HG02973 (cell line): ENCODE measurements around the gene NTF4.
"Not testable (repeated sequence)": the region's sequence is repeated elsewhere in the genome, so short reads cannot be mapped to it uniquely, and the experiment has no call there.

Experiments used
- ATAC-seq: cut with Tn5 transposase; IDR thresholded peaks from one replicate; pipeline ENCODE4 v1.9.1; 2021; ENCODE audit warnings: moderate library complexity; ENCODE audit not compliant: unreplicated experiment

Gene NTF4

GRCh38 chr19:49091391-49092038, 26.9 kb upstream of the NTF4 start:
- no peak for ATAC-seq

- ATAC-seq: no peak
Observed at GRCh38 chr19:49086296-49086695, 21.7 kb upstream of the NTF4 start.

GRCh38 chr19:49085868-49086232, 21.2 kb upstream of the NTF4 start:
- ATAC-seq: no peak

- ATAC-seq: peak; percentile 72
Observed at GRCh38 chr19:49085020-49085867, 20.6 kb upstream of the NTF4 start, which contains the start of gene SNRNP70. SNRNP70 (plus strand) TSS chr19:49085451; CDS start chr19:49086415, 964 bp downstream.

GRCh38 chr19:49084206-49085019, 19.8 kb upstream of the NTF4 start:
- ATAC-seq: no peak

DNA sequence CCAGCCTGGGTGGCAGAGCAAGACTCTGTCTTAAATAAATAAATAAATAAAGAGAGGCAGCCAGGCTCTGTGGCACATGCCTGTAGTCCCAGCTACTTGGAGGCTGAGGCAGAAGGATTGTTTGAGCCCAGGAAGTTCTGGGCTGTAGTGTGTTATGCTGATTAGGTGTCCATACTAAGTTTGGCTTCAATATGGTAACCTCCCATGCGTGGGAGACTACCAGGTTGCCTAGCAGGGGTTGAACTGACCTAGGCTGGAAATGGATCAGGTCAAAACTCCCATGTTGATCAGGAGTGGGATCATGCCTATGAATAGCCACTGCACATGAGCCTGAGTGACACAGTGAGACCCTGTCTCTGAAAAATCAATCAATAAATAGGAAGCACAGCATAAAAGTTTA, 16.7 kb upstream of the NTF4 start:
- no peak for ATAC-seq

GRCh38 chr19:49080392-49080791, 15.8 kb upstream of the NTF4 start:
- no peak for ATAC-seq

- not testable (repeated sequence) for ATAC-seq
Observed at GRCh38 chr19:49074869-49075268, 10.3 kb upstream of the NTF4 start.

- no peak for ATAC-seq
Observed at GRCh38 chr19:49073514-49074378, 9.1 kb upstream of the NTF4 start.

DNA sequence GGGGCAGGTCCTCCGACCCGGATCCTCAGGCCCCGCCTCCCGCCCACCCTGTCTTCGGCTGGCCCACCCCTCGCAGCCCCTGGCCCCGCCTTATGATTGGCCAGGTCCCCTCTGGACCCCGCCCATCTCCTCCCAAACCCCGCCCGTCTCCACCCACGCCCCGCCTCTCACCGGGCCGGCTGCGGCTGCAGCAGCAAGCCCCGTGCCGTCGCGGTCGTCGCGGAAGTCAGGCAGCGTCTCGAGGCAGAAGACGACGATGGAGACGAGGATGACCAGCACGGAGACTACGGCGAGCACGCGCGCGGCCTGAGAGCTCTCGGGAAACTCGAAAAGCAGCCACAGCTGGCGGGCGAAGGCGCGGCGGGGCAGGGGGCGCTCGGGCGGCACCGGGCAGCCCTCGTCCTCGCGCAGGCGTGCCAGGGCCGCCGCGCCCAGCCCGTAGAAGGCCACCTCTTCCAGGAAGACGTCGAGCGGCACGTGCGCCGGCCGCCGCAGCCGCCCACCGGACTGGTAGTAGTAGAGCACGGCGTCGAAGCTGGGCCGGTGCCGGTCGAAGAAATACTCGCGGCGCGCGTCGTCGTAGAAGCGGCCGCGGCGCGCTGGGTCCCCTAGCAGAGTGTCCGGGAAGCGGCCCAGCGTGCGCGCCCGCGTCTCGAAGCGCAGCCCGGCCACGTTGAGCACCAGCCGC, 7.4 kb upstream of the NTF4 start:
- ATAC-seq: no peak

DNA sequence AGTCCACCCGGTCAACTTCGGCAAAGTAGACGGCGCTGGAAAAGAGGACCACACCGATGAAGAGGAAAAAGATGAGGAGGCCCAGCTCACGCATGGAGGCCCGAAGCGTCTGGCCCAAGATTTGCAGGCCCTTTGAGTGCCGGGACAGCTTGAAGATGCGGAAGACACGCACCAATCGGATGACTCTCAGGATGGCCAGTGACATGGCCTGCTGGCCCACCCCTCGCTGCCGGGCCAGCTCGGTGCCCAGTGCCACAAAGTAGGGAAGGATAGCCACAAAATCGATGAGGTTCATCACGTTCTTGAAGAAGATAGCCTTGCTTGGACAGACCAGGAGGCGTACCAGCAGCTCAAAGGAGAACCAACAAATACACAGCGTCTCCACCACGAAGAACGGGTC, 5.8 kb upstream of the NTF4 start:
- no peak for ATAC-seq

DNA sequence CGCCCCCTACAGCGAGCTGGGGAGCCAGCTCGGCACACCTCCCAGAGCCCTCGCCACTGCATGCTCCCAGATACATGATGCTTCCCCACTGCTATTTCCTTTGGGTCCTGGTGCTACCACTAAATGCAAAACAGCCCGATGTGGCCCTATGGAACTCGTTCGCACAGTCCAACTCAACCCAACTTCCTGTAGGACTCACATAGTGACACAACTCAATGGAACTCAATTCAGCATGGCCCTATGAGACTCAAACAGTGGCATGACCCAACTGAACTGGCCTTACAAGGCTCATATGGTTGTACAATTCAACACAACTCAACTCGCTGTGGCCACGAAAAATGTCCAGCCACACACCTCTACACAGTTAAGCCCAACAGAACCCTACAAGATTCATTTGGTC, 4.4 kb upstream of the NTF4 start:
- no peak for ATAC-seq

GRCh38 chr19:49067554-49067953, 2.9 kb upstream of the NTF4 start:
- ATAC-seq: no peak

DNA sequence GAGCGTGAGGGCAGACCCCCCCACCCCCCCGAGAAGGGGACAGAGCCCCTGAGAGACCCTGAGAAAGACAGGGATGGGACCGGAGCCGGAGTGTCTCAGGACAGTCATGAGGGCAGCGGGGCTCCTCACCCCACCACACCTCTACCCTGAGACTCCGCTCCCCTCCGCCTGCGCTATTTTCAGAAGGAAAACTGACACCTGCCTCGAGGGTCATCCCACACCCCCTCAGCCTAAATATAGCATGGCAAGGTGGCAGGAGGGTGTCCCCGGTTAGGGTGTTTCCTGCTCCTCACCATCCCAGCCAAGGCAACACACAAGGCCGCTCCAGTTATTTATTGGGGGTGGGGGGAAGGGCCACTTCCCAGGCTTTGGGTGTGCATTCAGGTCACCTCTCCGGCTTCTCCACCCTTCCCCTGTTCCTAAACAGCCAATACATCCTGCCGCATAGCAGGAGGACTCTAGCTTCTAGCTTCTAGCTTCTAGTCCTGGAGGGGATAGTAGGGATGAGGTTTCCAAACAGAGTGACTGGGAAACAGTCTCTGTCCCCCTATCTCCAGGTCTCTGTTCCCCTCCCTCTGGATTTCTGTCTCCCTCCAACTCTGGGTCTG, 1.4 kb upstream of the NTF4 start:
- ATAC-seq: no peak

DNA sequence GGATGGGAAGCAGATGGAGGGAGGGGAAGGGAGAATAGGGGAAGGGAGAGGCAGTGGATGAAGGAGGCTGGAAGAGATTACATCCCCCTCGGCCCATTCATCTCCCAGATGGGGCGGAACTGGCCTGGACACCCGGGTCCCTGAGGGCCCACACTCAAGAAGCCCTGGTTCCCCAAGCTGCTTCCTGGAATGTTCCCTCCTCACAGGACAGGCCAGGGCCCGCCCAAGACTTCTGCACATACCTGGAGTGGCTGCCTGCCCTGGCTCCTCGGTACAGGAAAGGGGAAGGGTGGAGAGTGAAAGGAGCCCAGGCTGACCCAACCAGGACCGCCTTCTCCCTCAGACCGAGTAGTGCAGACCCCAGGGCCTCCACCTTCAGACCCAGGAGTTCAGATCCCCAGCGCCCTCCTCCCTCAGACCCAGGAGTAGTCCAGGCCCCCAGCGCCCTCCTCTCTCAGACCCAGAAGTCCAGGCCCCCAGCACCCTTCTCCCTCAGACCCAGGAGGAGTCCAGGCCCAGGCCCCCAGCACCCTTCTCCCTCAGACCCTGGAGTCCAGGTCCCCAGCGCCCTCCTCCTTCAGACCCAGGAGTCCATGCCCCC, 489 bp downstream of the NTF4 start:
- no peak for ATAC-seq

GRCh38 chr19:49061445-49061844, 3.2 kb downstream of the NTF4 start:
- ATAC-seq: no peak

DNA sequence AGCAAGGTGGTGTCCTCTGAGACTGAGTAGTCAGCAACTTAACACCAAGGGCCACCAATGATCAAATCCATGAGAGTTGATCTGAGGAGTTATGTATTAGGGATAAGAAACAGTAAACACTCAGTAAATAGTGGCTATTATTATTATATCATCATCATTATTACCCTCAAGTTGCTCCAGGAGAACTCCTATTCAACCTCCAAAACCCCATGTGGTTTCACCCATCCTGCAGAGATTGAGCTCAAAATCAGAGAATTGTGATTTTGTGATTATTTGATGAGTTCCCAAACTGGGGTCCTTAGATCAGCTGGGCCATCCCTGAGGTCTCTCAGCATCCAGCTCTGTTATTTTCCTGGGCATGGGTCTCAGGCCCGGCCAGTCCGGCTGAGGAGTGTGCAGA, 3.6 kb downstream of the NTF4 start:
- no peak for ATAC-seq

GRCh38 chr19:49059053-49059452, 5.6 kb downstream of the NTF4 start:
- ATAC-seq: no peak

DNA sequence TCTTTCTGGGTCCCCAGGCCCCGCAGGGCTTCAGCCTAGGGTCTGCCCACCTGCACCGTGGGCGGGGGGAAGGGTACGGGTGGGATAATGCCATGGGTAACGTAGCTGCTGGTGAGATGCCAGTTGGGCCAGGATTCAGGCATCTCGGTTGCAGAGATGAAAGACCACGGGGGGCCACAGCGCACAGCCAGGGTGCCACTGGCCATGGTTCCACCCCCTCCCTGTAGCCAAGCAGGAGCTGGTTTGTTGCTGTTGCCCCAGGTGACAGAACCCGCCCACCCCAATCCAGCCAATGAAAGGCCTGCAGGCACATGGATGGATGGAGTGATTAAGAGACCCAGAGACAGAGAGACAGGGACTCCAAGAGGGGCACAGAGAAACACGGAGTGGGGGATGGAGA, 6.1 kb downstream of the NTF4 start:
- no peak for ATAC-seq
